C4-2B (cell line): ENCODE measurements around the gene UBE2E2.

Source experiments
- ZFX ChIP-seq: fragments of 450-650 bp; IDR thresholded peaks from 2 replicates; pipeline ENCODE4 v1.6.1; 2017
- TF ChIP-seq, protein P1 (sequence below): fragments of 450-650 bp; conservative IDR thresholded peaks from 2 replicates; pipeline ENCODE4 v1.5.1; 2017; ENCODE audit warnings: mild to moderate bottlenecking

DNA sequence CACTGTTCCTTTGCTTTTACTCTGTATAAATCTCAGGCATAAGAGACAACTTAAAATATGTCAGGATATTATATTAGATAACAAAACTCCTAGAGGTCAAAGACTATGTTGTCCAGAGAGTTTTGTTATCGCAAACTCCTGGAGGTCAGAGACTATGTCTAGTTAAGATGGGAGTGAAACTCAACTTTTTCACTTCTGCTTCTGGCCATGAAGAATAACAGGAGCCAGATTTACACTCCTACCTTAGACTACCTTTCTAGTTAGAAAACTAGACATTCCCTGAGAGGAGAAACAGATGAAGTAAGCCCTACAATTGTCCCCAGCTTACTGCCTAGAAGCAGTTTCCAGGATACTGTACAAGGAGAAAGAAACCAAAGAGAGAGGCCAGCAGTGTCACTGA lies 347.3 kb downstream of the UBE2E2 start:
- TF ChIP-seq, protein P1, sequence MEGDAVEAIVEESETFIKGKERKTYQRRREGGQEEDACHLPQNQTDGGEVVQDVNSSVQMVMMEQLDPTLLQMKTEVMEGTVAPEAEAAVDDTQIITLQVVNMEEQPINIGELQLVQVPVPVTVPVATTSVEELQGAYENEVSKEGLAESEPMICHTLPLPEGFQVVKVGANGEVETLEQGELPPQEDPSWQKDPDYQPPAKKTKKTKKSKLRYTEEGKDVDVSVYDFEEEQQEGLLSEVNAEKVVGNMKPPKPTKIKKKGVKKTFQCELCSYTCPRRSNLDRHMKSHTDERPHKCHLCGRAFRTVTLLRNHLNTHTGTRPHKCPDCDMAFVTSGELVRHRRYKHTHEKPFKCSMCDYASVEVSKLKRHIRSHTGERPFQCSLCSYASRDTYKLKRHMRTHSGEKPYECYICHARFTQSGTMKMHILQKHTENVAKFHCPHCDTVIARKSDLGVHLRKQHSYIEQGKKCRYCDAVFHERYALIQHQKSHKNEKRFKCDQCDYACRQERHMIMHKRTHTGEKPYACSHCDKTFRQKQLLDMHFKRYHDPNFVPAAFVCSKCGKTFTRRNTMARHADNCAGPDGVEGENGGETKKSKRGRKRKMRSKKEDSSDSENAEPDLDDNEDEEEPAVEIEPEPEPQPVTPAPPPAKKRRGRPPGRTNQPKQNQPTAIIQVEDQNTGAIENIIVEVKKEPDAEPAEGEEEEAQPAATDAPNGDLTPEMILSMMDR = no peak
- no peak for TF ChIP-seq ZFX
